HepG2 (cell line): ENCODE measurements around the gene SCARF1. TPM values are rescaled to one million over a fixed set of nuclear protein-coding genes. Genes with fewer than 3 reads are reported as not detected.

Experiments
- AGO1 ChIP-seq: fragments of 200-400 bp; formaldehyde crosslinking; IDR thresholded peaks from 2 replicates; pipeline ENCODE4 v1.6.1; 2017; ENCODE audit warnings: mild to moderate bottlenecking, low read depth, low read length, moderate library complexity; ENCODE audit not compliant: poor library complexity, severe bottlenecking
- ATF7-NPFF ChIP-seq: sonication (generic); formaldehyde crosslinking; IDR thresholded peaks from 2 replicates; pipeline ENCODE4 v1.8.1; 2023; ENCODE audit warnings: mild to moderate bottlenecking, low read depth, missing genetic modification reagents, moderate library complexity
- BCLAF1 ChIP-seq: fragments of 450-650 bp; IDR thresholded peaks from 2 replicates; pipeline ENCODE4 v1.6.1; 2017; ENCODE audit warnings: mild to moderate bottlenecking
- ERF ChIP-seq: IDR thresholded peaks from 2 replicates; pipeline ENCODE4 v1.6.1; 2018; ENCODE audit warnings: missing biosample characterization, missing genetic modification reagents
- EZH2 ChIP-seq: conservative IDR thresholded peaks from 2 replicates; pipeline ENCODE4 v1.6.1; 2012; ENCODE audit warnings: mild to moderate bottlenecking, low read depth, low read length, moderate library complexity
- MATR3 ChIP-seq: sonication (generic); formaldehyde crosslinking; IDR thresholded peaks from 2 replicates; pipeline ENCODE4 v1.4.0; 2020; ENCODE audit warnings: missing genetic modification reagents
- MZF1 ChIP-seq: sonication (generic); formaldehyde crosslinking; IDR thresholded peaks from 2 replicates; pipeline ENCODE4 v1.8.1; 2023; ENCODE audit warnings: mild to moderate bottlenecking, missing genetic modification reagents, borderline replicate concordance
- NFE2L2 ChIP-seq: fragments of 150-350 bp; IDR thresholded peaks from 2 replicates; pipeline ENCODE4 v1.6.1; 2014; ENCODE audit warnings: low read length
- NFKB2 ChIP-seq: sonication (generic); formaldehyde crosslinking; IDR thresholded peaks from 2 replicates; pipeline ENCODE4 v1.4.0; 2020; ENCODE audit warnings: missing genetic modification reagents, borderline replicate concordance
- NFRKB ChIP-seq: fragments of 450-650 bp; IDR thresholded peaks from 2 replicates; pipeline ENCODE4 v1.6.1; 2017
- REXO4 ChIP-seq: sonication (generic); formaldehyde crosslinking; IDR thresholded peaks from 2 replicates; pipeline ENCODE4 v1.8.0; 2022; ENCODE audit warnings: missing genetic modification reagents, mild to moderate bottlenecking, borderline replicate concordance
- SOX13 ChIP-seq, 3 experiments: fragments of 450-650 bp in 1 of 3; sonication (generic) in 1 of 3; formaldehyde crosslinking in 1 of 3; IDR thresholded peaks in 2 of 3; conservative IDR thresholded peaks in 1 of 3; 2 replicates each; pipeline versions ENCODE4 v1.5.0 to v1.6.1; 2016 to 2020; ENCODE audit warnings: antibody characterized with exemption in 1 of 3, mild to moderate bottlenecking in 1 of 3, missing compliant biosample characterization in 1 of 3, missing genetic modification reagents in 1 of 3, moderate library complexity in 1 of 3
- ZBTB2 ChIP-seq: sonication (generic); formaldehyde crosslinking; IDR thresholded peaks from 2 replicates; pipeline ENCODE4 v1.8.0; 2022; ENCODE audit warnings: low read depth, missing genetic modification reagents
- ZBTB25 ChIP-seq: IDR thresholded peaks from 2 replicates; pipeline ENCODE4 v1.6.1; 2018; ENCODE audit warnings: missing genetic modification reagents
- ZBTB44 ChIP-seq: sonication (generic); formaldehyde crosslinking; IDR thresholded peaks from 2 replicates; pipeline ENCODE4 v1.4.0; 2020; ENCODE audit warnings: missing genetic modification reagents
- ZC3H4 ChIP-seq: sonication (generic); formaldehyde crosslinking; IDR thresholded peaks from 2 replicates; pipeline ENCODE4 v1.4.0; 2020; ENCODE audit warnings: missing genetic modification reagents, borderline replicate concordance
- ZEB1 ChIP-seq: IDR thresholded peaks from 2 replicates; pipeline ENCODE4 v1.6.1; 2012; ENCODE audit warnings: mild to moderate bottlenecking, low read depth, inconsistent platforms; ENCODE audit not compliant: insufficient replicate concordance
- ZNF317 ChIP-seq: sonication (generic); formaldehyde crosslinking; IDR thresholded peaks from 2 replicates; pipeline ENCODE4 v1.5.0; 2020; ENCODE audit warnings: mild to moderate bottlenecking, missing genetic modification reagents
- ZNF354B ChIP-seq: sonication (generic); formaldehyde crosslinking; IDR thresholded peaks from 2 replicates; pipeline ENCODE4 v1.8.0; 2022; ENCODE audit warnings: mild to moderate bottlenecking, missing genetic modification reagents
- ZNF546 ChIP-seq: sonication (generic); formaldehyde crosslinking; conservative IDR thresholded peaks from 2 replicates; pipeline ENCODE4 v1.8.1; 2023; ENCODE audit warnings: mild to moderate bottlenecking, missing genetic modification reagents
- ZNF572 ChIP-seq: sonication (generic); formaldehyde crosslinking; IDR thresholded peaks from 2 replicates; pipeline ENCODE4 v1.5.1; 2020; ENCODE audit warnings: mild to moderate bottlenecking, missing genetic modification reagents
- ZNF772 ChIP-seq: sonication (generic); formaldehyde crosslinking; IDR thresholded peaks from 2 replicates; pipeline ENCODE4 v1.5.0; 2020; ENCODE audit warnings: mild to moderate bottlenecking, missing genetic modification reagents
- ZSCAN20 ChIP-seq: sonication (generic); formaldehyde crosslinking; IDR thresholded peaks from 2 replicates; pipeline ENCODE4 v1.4.0; 2020; ENCODE audit warnings: missing genetic modification reagents, mild to moderate bottlenecking, borderline replicate concordance
- polyA plus RNA-seq, 8 experiments: library from polyadenylated mRNA; depleted of rRNA in 3 of 8; stranded (reverse) in 7 of 8; unstranded in 1 of 8; fragments of >200 nt; fragmentation: Illumina TruSeq in 4 of 8; extraction: Trizol in 4 of 8; gene quantifications; 2 replicates each; pipeline versions ENCODE4 v1.2.1 to v1.2.3, GENCODE V29; 2011 to 2016; ENCODE audit warnings: low read depth in 4 of 8, missing spikeins in 1 of 8, mixed read lengths in 1 of 8; ENCODE audit not compliant: insufficient read depth in 1 of 8
- total RNA-seq, 5 experiments: library from RNA; depleted of rRNA; stranded (reverse); fragments of >200 nt; fragmentation: Illumina TruSeq; extraction: Trizol; gene quantifications; 2 replicates each; pipeline ENCODE4 v1.2.3, GENCODE V29; 2016; ENCODE audit warnings: low read depth in 1 of 5

Gene SCARF1
- total and polyA plus RNA-seq, 2 of the 13 experiments (the other 11 are each of a cell fraction or from before 2014, with no cell fraction given) = 0.24 to 0.71 TPM

GRCh38 chr17:1627982-1628855, 17.3 kb downstream of the SCARF1 start, which contains the start of gene SLC43A2 (continued):
- TF ChIP-seq AGO1 (no peak), ZNF572 (CRISPR knock-in tag) (no peak), ZBTB2 (no peak), NFRKB (no peak), ZNF546 (CRISPR knock-in tag) (0 out of 2 replicates have a peak, but pooled peaks have one; percentile 42), BCLAF1 (no peak), ZC3H4 (CRISPR knock-in tag) (no peak), ZEB1 (no peak), ZBTB44 (CRISPR knock-in tag) (no peak), ZBTB25 (no peak), ZSCAN20 (CRISPR knock-in tag) (no peak), REXO4 (CRISPR knock-in tag) (no peak), EZH2 (no peak), ERF (CRISPR knock-in tag) (peak; percentile 37; the same call in 1 of the 2 replicates), ZNF772 (CRISPR knock-in tag) (no peak; the same call in 1 of the 2 replicates), SOX13 (IDR thresholded peaks at IDR 0.05) (no peak), SOX13 (CRISPR knock-in tag; conservative IDR thresholded peaks at IDR 0.05 in 1 of 2, IDR thresholded peaks at IDR 0.05 in 1 of 2) (no peak), NFE2L2 (no peak), ZNF354B (CRISPR knock-in tag) (no peak), MATR3 (CRISPR knock-in tag) (no peak), ATF7-NPFF (peak; percentile 26; the same call in 1 of the 2 replicates), MZF1 (no peak), ZNF317 (CRISPR knock-in tag) (no peak), NFKB2 (CRISPR knock-in tag) (no peak)
